Activated naive CD4-positive, alpha-beta T cell treated with anti-CD3 and anti-CD28 coated beads, Interleukin-2, amount 50 U/mL, for 16 hours (primary cell): ENCODE results near the gene KAZN.
A peak's percentile ranks its signal among the peaks of the same experiment; 100 is the strongest.

ENCODE experiments used
- DNase-seq: peaks from one replicate; pipeline ENCODE4 v3.0.0-alpha.2; 2020

The KAZN gene

DNA sequence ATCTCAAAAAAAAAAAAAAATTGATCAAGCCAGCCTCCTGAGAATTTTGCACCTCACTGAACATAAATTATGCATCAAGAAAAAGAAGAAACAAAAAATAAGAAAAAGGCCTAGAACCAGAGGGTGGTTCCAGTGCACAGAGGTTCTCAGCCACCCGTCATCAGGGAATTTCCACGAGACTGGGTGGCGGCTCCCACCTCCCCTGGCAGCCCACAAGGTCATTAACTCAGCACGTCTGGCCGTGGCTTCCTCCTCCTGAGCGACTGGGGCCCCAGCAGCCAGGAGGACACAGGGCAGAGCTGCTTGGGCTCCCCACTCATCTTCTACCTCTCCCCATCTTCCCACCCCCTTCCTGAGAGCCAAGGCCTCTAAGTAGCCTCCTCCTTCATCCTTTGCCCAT, 539.3 kb downstream of the KAZN start:
- DNase-seq = no peak

DNA sequence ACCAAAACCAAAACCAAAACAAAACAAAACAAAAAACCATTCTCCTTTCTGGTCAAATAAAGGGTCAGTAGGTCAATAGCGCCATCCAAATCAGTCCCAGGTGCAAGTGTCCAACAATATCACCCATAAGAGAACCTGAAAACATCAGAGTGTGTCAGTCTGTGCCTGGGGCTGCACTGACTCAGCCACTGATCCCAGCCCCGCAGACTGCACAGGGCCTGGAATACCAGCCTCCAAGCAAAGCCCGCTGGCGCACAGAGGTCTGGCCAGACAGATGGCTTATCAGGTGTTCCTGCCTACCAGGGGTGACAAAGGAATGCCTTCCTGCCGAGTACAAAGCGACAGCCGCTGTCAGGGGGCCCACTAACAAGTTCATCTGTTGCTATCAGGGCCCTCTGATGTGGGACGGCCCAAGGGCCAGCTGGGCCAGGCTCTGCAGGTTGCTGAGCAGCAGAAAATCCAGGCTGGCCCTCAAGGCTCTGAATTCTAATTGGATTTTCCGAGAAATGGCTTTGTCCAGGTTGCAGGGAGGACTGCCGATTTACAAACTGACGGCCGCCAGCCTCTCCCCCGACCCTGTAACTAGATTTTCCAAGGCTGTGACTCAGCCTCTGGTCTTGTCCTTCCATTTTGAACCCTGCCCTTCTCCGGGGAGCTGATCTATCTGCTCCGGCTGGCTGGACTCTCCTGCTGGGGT, 541.3 kb downstream of the KAZN start:
- no peak for DNase-seq

DNA sequence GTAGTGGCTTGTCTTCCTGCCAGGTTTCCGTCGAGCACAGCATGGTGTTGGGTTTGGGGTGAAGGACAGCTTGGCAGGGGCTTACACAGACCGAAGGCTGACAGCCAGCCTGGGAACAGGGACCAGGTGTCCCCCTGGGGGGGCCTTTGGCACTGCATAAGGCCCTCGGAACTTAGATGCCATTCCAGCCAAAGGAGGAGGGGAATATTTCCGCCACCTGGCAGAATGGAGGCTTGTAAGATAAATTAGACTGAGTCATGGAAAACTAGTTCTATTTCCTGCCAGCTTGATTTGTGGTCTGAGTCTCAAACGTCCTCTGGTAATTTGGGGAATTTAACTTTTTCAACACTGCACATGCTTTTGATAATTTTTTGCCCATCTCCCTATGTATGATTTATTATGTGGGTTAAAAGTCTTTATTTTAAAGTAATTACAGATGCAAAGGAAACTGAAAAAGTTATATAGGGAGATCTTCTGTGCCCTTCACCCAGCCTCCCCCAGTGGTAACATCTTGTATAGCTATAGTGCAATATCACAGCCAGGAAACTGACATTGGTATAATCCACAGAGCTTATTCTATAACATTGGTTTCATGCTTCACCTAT, 543.6 kb downstream of the KAZN start:
- DNase-seq = no peak

DNA sequence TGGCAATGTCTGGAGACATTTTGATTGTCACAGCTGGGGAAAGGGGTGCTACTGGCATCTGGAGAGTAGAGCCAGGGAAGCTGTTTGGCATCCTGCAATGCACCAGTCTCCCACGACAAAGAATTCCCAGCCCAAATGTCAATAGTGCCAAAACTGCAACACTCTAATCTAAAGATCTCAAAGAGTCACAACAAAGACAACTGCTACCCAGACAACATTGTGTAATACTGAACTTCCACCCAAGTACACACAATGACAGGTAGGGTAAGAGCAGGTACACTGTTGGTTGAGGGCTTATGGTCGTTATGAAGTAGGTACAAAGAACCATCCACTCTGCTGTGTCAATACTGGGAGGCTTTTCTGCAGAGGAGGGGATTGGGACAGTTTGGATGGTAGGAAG, 546.8 kb downstream of the KAZN start:
- DNase-seq = no peak

DNA sequence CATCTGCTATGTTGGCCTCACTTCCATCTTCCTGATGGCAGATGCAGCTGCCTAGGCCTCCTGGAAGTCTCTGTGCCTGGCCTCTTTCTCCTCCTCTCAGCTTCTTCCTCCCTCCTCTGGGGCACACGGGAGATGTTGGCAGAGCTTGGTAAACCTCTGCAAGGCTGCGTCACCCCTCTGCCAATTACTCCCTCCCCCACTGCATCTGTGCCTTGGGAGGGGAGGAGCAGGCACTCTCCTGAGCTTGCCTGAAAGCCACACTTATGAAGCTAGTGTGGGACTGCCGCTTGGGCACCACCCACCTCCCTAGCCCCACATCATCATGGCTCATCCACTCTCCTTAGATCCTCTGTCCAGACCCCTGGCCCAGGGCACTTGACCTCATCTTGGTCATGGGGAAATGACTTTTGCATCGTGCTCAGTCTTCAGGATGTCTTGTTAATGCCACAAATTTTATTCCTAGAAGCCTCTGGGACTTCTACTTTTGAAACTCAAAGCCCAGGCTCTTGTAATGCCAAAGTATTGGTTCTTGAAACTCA, 547.7 kb downstream of the KAZN start:
- no peak for DNase-seq

DNA sequence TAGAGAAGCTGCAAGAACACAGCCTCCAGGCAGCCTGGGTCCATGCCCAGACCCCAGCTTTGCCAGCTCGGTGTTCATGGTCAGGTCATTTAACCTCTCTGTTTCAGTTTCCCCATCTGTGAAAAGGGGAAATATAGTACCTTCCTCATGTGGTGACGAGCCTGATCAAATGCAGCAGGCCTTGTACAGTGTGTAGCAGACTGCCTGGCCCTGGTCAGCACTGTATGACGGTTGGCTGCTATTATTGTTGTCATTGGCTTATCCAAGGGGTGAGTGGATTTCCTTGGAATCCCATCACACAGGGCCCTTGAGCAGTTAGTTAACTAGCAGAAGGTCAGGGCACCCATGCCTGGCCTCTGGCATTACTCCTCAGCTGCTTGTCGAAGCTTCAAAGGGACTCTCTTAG, 548.5 kb downstream of the KAZN start:
- no peak for DNase-seq

DNA sequence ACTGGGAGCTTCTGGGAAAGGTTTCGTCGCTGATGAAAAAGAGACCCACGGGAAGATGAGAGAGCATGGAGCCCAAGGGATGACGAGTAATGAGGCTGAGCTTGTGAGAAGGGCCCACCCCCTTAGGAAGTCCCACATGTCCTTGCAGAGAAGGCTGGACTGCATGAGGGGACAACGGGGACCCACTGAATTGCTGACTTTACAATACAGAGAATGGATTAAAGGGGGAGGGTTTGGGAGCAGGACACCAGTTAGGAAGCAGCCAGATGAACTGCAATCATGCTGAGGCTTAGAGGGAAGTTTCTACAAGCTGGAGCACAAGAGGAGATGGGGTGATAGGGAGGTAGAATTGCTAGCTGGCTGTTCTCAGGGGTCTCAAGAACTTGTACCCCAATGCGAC, 549.5 kb downstream of the KAZN start:
- no peak for DNase-seq

DNA sequence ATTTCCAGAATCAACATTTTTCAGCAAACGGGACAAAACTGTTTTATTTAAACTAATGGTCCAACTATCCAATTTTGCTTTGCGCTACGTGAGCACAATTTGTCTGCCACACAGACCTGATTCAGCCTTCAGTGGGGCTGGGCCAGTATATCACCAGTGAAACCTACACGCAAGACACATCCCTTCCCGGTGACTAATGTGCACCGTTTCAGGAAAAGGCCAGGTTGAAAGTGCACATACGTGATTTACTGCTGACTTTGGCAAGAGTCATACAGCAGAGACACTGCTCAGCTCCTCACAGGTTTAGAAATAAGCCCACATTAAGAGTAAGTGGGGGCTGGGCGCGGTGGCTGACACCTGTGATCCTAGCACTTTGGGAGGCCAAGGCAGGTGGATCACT, 550.0 kb downstream of the KAZN start:
- no peak for DNase-seq

DNA sequence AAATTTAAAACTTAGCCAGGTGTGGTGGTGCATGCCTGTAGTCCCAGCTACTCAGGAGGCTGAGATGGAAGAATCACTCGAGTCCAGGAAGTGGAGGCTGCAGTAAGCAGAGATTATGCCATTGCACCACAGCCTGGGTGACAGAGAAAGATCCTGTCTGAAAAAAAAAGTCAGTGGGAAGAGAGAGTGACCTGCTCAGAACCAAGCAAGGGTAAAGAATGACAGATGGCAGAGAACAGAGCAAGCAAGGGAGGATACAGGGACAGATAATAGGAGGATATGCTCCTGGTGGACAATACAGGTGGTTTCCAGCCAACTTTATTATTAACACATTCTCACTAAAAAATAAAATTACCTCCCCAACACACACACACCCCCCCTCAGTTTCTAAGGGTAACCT, 550.5 kb downstream of the KAZN start:
- DNase-seq = no peak

DNA sequence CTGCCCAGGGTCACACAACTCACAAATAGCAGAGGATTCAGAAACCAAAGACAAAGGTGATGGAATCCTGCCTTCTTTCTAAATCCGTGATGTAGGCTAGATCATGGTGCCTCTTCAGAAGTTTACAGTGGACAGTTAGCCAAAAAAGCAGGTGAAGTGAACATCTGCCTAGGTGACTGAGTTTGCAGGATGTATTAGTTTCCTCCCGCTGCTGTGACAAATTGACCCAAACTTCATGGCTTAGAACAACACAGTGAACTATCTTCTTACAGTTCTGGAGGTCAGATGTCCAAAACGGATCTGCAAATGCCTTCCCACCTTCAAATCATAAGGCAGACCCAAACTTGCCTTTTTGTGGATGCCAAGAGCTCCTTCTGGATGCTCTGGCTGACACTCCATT, 551.9 kb downstream of the KAZN start:
- no peak for DNase-seq

DNA sequence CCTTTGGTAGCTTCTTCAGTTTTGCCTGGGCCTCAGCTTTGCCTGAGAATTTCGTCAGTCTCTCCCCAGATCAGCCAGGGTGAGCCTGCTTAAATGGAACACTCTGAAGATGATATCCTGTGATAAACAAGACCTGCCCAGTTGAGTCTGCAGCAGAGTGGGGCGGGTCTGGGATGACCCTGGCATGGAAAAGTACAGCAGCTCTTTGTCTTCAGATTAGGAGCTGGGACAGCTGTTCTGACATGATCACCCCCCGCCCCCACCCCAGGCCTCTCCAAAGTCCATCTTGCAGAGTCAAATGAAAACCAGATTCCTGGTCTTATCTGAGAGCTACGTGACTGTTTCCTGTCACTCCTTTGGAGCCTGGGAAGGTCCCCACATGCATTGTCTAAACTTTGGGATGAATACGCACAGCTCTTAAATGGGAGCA, 552.9 kb downstream of the KAZN start:
- DNase-seq = no peak

DNA sequence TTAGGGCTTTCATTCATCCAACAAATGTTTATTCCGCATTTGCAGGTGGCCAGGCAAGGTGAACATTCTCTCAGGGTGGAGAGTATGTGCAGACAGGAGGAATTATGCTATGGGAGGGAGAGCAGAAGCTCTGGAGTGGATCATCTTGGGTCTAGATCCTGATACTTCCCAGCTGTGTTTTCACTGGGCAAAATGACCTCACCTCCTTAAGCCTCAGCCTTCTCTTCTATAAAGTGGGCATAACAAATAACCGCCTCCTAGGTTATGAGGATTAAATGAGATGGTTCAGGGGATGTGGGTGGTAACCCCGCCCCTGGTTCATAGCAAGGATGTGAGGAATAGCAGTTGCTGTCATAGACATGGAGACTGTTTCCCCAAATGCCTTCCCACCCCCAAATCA, 553.4 kb downstream of the KAZN start:
- DNase-seq = no peak

DNA sequence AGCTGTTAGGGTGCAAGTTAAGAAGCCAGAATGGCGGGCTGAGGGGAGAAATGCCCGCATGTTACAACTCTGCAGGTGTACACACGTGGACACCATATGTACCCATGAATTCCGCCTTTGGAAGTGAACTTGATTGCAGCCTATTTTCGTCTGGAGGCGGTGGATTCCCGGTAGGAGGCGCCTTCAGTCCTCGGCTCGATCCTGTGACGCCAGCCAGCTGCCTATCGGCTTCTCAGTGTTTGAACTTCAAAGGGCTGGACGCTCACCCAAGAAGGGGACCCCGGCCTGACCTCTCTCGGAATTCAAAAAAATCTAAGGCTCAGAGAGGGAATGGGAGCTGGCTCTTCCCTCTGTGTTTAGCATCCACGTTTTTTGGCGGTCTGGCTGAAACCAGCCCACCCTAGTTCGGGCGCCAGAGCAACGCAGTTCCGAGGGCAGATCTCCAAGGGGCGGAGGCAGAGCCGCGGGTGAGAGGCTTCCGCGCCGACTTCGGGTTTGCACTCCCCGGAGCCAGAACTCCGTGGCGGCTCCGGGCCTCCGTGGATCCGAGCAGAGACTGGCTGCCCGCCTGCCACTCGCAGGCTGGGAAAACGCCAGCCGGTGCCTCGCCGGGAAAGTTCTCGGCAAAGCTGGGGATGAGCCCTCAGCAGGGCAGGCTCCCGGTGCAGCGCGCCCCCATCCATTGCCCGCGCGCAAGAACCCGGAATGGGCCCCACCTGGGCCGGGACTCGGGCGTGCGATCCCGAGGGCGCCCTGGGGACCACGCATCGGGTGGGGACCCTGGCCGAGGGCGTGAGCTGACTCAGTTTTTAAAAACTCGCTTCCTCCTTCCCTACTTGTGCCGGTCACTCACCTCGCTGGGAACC, 554.1 kb downstream of the KAZN start:
- DNase-seq = no peak

DNA sequence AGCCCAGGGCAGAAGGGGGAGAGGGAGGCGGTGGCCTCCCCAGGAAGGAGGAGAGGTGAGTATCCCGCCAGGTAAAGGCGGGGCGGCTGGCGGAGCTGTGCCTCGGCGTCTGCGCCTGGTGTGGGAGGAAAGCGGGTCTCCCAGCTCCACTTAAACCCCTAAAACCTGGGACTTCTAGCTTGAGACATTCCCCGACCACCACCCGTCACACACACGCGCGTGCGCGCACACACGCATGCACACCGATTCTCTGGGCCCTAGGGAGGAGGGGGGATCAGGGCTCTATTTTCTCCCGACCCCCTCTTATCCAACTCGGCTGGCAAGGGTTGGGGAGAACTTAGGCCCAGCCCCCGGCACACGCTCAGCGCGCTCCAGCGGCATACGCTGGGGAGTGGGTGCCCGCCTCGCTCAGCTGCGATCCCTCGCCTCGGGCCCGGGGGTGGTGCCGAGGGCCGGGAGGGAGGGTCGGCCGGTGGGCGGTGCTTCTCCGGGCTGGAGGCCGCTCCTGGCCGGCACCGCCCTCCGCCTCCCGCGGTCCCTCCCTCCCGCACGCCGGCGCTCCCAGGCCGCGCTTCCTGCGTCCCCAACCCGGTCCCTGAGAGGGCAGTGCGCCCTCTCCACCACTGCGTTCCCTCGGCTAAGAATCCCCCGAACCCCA, 554.8 kb downstream of the KAZN start, which contains the start of gene TMEM51:
TMEM51 (plus strand) TSS at position 564 of the 658 bp plus-strand sequence. CDS start 61,341 bp downstream, outside the sequence.
- no peak for DNase-seq

DNA sequence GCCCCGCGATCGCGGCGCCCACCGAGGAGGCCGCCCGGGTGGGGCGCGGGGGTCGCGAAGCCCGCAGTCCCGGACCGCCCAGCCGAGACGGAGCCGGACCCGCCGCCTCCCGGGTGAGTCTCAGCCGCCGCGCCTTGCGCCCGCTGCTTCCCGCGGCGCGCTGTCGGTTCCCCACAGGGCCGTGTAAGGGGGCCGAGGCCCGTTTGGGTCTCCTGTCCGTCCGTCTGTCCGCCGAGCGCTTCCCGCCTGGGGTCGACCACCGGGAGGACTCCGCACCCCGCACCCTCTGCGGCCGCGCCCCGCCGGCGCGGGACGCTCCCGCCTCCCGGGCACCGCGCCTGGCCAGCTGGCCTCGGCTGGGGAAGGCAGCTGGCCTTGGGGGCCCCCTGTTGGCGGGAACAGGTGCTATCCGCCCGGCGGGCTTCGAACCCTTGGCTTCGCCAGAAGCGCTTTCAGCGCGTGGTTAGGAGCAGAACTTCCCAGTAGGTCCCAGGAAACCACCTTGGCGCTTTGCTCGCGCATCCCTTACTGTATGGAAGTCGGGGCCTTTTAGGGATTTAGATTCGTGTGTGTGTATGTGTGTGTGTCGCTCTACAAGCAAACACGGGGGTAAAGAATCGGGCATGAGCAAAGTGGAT, 555.5 kb downstream of the KAZN start:
- peak; percentile 37 for DNase-seq

DNA sequence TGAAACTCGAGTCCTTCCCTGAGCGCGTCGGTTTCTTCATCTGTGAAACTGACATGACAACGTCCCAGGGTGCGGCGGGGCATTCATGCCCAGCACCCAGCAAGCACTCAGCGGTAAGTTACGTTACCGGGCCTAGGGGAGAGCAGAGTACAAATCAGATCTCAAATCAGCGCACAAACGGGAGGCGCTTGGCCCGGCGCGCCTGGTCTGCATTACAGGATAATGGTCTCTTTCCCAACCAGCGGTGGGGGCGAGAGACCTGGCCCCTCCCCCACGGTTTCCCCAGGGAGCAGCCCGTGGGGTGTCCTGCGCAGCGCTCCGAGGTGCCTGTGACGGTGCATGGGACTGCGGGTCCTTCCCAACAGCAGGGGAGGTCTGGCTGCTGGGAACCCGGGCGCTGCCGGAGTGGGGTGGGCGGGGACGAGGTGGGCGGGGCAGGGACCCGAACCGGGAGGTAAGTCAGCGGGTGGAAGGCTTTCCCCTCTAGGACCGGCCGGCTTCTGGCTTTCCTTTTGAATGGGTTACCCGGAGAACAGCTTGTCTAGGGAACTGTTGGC, 556.1 kb downstream of the KAZN start:
- DNase-seq = no peak

DNA sequence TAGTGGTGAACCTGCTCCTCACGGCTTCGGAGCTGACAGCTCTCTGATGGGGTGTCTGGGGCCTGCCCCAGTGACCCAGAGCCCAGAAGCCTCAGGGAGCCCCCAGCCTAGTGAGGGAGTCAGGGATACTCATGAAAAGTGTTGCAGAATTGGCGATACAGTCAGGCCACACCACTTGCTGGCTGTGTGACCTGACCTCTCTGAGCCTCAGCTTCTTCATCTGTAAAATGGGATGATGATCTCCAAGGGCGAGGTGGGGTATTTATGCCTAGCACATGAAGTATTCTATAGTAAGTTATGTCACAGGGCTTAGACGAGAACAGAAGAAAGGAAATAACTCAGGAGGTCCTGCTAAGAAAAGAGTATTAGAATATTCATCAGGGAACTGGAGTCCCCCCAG, 556.7 kb downstream of the KAZN start:
- no peak for DNase-seq

DNA sequence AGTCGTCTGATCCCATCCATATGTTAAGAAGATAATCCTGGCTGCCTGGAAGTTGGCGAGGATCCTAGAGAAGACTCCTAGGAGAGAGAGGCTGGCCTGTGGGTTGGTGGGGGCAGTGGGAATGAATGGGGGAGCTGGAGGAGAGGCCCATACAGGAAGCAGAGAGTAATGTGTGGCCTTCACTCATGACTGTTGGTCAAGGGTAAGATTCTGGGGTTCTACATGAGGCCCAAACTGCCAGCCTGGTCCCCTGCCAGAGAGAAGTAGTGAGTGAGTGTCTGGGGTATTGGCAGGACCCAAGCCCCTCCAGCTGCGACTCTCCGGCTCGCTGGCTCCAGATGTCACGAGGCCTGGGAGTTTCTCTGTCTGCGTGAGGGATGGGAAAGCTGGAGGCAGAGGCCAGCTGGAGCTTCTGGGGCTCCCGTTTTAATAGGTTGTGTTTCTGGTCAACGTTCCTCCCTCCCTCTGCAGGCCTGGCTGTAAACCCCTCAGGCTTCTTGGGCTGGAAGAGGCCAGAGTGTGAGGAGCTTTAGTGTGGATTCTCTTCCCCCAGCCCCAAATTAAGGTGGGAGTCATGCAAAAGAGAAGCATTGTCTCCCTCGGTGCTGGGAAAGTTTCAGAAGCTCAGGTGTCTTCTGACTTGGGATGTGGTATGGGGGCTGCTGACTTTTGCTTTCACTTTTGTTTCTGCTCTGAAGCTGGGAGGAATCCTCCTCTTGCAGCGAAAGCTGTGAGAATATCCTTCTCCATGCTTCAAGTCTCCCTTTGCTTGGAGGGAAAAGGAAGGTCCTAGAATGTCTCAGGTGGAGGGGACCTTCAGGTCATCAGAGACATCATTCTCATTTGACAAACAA, 557.6 kb downstream of the KAZN start:
- no peak for DNase-seq

DNA sequence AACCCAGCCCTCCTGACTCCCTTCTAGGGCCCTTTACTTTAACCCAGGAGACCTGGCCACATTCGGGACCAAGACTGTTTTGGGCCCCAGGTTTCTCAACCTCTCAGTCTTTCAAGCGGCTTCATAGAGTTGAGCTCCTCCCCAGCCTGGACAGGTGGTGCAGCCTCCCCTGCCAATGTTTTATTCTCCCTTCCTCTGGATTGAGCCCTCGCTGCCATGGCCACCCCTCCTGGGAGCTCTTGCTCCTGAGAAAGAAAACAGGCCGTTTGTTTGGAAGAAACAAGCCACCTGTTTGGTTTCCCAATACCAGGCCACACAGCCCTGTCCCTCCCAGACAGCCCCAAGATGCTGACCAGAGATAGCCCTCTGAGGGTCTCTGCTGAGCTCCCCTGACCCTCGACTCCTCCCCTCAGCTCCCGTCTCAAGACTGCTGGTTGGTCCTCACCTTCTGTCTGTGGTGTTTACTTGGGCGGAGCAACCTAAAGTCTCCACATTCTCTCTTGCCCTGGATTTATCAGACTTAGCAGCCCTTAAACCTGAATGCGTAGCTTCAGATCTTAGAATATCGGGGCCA, 558.4 kb downstream of the KAZN start:
- no peak for DNase-seq

DNA sequence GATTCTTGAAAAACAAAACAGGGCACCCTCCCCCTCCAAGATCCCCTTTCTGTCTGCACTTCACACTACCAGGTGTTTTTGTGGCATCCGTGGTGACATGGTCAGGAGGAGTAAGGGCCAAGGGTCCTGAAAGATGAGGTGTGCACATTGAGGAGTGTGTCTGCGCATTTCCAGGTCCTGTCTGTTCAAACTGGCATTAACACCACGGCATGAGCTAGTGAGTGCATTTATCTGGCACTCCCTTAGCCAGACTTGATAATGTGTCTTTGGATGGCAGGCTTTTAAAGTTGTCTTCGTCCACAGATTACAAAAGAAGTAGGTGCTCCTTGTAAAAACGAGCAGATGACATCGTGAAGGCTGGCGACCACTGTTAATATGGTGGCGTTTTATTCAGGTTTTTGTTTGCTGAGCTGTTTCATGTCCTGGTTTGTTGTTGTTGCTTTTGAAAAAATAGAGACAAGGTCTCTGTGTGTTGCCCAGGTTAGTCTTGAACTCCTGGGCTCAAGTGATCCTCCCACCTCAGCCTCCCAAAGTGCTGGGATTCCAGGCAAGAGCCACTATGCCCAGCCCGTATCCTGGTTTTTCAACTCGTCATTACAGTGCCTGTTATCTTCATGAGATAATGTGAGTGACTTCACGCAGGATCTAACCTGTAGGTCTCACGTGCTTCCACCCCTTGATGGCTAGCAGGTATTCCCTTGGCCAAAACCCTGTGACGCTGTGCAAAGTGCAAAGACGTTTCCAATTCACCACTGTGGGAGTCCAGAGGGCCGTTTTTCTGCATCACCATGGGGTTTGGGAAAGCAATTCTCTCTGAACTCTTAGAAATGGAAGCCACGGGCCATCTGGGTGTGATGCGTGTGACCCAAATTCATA, 559.3 kb downstream of the KAZN start:
- no peak for DNase-seq
